Measurements from ENCODE around the gene TBC1D12.

DNA sequence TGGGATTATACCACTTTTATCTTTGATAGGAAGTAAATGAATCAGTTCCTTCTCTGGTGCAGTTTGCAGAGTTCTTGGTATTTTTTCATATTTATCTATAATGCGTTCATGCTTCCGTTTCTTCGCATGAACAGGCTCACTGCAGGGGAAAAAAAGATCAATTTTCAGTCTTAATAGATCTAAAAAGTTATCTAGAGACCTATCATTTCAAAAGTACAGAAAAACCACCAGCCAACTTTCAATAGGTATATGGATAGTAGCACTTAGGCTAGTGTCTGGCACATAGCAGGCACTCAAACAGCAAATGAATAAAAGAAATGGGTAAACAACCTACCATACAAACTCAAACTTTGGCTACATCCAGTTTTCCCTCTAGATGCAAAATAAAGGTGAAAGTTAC is 45.1 kb upstream of the TBC1D12 start:
- TF ChIP-seq, protein P1, sequence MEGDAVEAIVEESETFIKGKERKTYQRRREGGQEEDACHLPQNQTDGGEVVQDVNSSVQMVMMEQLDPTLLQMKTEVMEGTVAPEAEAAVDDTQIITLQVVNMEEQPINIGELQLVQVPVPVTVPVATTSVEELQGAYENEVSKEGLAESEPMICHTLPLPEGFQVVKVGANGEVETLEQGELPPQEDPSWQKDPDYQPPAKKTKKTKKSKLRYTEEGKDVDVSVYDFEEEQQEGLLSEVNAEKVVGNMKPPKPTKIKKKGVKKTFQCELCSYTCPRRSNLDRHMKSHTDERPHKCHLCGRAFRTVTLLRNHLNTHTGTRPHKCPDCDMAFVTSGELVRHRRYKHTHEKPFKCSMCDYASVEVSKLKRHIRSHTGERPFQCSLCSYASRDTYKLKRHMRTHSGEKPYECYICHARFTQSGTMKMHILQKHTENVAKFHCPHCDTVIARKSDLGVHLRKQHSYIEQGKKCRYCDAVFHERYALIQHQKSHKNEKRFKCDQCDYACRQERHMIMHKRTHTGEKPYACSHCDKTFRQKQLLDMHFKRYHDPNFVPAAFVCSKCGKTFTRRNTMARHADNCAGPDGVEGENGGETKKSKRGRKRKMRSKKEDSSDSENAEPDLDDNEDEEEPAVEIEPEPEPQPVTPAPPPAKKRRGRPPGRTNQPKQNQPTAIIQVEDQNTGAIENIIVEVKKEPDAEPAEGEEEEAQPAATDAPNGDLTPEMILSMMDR (IDR thresholded peaks at IDR 0.05), result no peak
- no peak for TF ChIP-seq EZH2 (IDR thresholded peaks at IDR 0.05)

All from neural progenitor cell (in vitro differentiated cells).